Psoas muscle (tissue), 8 donors: ENCODE results near the gene IP6K1. TPM values are rescaled to one million over a fixed set of nuclear protein-coding genes. Genes with fewer than 3 reads are reported as not detected.
"Not testable (repeated sequence)": the region's sequence is repeated elsewhere in the genome, so short reads cannot be mapped to it uniquely, and the experiment has no call there.

Experiments
- ATAC-seq, 4 donors: fragments of 200-7000 bp; cut with Tn5 transposase; one replicate each; pipeline ENCODE4 v1.9.1; 2020; ENCODE audit warnings: moderate library complexity in 3 of 4, mild to moderate bottlenecking in 2 of 4
- DNase-seq, 2 donors: peaks; one replicate each; pipeline ENCODE4 v3.0.0-alpha.2; 2020
- H3K27ac ChIP-seq: fragments of 200-600 bp; one replicate; pipeline ENCODE4 v1.8.0; 2022
- H3K27me3 ChIP-seq, 3 donors: fragments of 200-600 bp in 1 of 3; one replicate each; pipeline versions ENCODE4 v1.6.1 to v1.8.0; 2013 to 2022; ENCODE audit warnings: low read length in 2 of 3, mild to moderate bottlenecking in 2 of 3, moderate library complexity in 1 of 3; ENCODE audit not compliant: insufficient read depth in 3 of 3
- H3K36me3 ChIP-seq, 2 donors: fragments of 200-600 bp in 1 of 2; one replicate each; pipeline versions ENCODE4 v1.6.1 to v1.8.0; 2013 to 2022; ENCODE audit warnings: low read depth in 1 of 2, mild to moderate bottlenecking in 1 of 2, moderate library complexity in 1 of 2; ENCODE audit not compliant: insufficient read depth in 1 of 2
- H3K4me1 ChIP-seq: fragments of 200-600 bp; one replicate; pipeline ENCODE4 v1.8.0; 2022
- H3K4me3 ChIP-seq: fragments of 200-600 bp; one replicate; pipeline ENCODE4 v1.8.0; 2022; ENCODE audit warnings: mild to moderate bottlenecking
- H3K9me3 ChIP-seq: fragments of 200-600 bp; one replicate; pipeline ENCODE4 v1.8.0; 2022
- CTCF ChIP-seq: fragments of 200-600 bp; IDR thresholded peaks from one replicate; pipeline ENCODE4 v1.8.0; 2022; ENCODE audit warnings: antibody characterized with exemption
- WGBS, 3 donors: extraction: QIAGEN DNeasy Blood & Tissue Kit; methylation state at CpG; one replicate each; pipeline versions ENCODE4 v1.1.6 to v1.1.7; 2013; 5-methylcytosine and 5-hydroxymethylcytosine counted together
- intact Hi-C, 2 donors: fragments of 100-400 bp; cut with DNase I; formaldehyde crosslinking; loops; one replicate each; pipeline versions ENCODE4 v1.11.0 to v1.14.2; 2022
- polyA plus RNA-seq, 3 donors: library from polyadenylated mRNA; stranded (reverse); fragments of 200-250 nt; gene quantifications; one replicate each; pipeline ENCODE4 v1.2.3, GENCODE V29; 2013
- total RNA-seq, 4 donors: library from RNA; stranded (reverse); fragmentation: NEBNext Ultra II Directional in 2 of 4; extraction: Animal tissue kit (Norgen Biotek cat#: 25700) in 2 of 4; gene quantifications; one replicate each; pipeline versions ENCODE4 v1.2.1 to v1.2.4, GENCODE V29; 2021 to 2023
- donor health status: healthy with polysubstance abuse.
- donor health status: DM: no; HTN: no; CAD: no; lungs with moderate emphysema.
- donor health status: Bipolar disorder and iron deficiency.
- donor health status: healthy.
- donor health status: DM: yes; HTN: yes; CAD: no.
- donor health status: DM: no; HTN: no; CAD: no.
- donor health status: DM: no; HTN: no; CAD: no.
- donor health status: DM: yes; HTN: yes; CAD: no.

IP6K1 gene
- total and polyA plus RNA-seq, 7 donors: 9.1 to 16.1 (median 12.3) TPM

- H3K9me3 ChIP-seq: no peaks in the 10 kb centered on the region
- H3K27ac ChIP-seq: no peak overlapping the region
- peak; percentile 33 for TF ChIP-seq CTCF
- no peaks in the 10 kb centered on the region for H3K27me3 ChIP-seq
- ATAC-seq: peak in 2 of 4 donors; percentile 40 to 45
- H3K36me3 ChIP-seq: peaks cover 0 to 97% of the 10 kb centered on the region in 2 donors
- H3K4me1 ChIP-seq: no peaks in the 10 kb centered on the region
- H3K4me3 ChIP-seq: no peak overlapping the region
- DNase-seq: no peak
- intact Hi-C loops: loop anchor here in 1 of 2 donors (5.0 kb wide), 1 partner anchor 206 kb away; no protein-coding TSS in a partner anchor
- 69 to 81% (median 69%) methylated on average over 20 to 21 of the region's 21 CpGs for WGBS, 3 donors
Observed at GRCh38 chr3:49701388-49702077, 84.8 kb downstream of the IP6K1 start.

- WGBS, 3 donors: 66 to 79% (median 70%) methylated on average over 13 of the region's 13 CpGs
- H3K36me3 ChIP-seq: peaks cover 0 to 87% of the 10 kb centered on the region in 2 donors
- ATAC-seq: no peak
Observed at GRCh38 chr3:49700453-49701128, 85.8 kb downstream of the IP6K1 start.

GRCh38 chr3:49700014-49700413 is 86.3 kb downstream of the IP6K1 start:
- TF ChIP-seq CTCF: no peak
- no peak overlapping the region for H3K4me3 ChIP-seq
- intact Hi-C loops: loop anchor here in 1 of 2 donors (5.0 kb wide), 1 partner anchor 207 kb away; no protein-coding TSS in a partner anchor
- H3K27me3 ChIP-seq: no peaks in the 10 kb centered on the region
- no peaks in the 10 kb centered on the region for H3K9me3 ChIP-seq
- H3K27ac ChIP-seq: peak overlapping the region; percentile 30
- peaks cover 0 to 82% of the 10 kb centered on the region in 2 donors for H3K36me3 ChIP-seq
- no peak for ATAC-seq
- DNase-seq: no peak
- H3K4me1 ChIP-seq: peaks cover 6% of the 10 kb centered on the region
- WGBS, 3 donors: 50 to 67% (median 51%) methylated on average over 8 of the region's 8 CpGs

More at GRCh38 chr3:49700453-49701128, 85.8 kb downstream of the IP6K1 start:
- no peak for DNase-seq
- intact Hi-C loops: loop anchor here in 1 of 2 donors (5.0 kb wide), 1 partner anchor 207 kb away; no protein-coding TSS in a partner anchor
- no peaks in the 10 kb centered on the region for H3K27me3 ChIP-seq
- no peak overlapping the region for H3K27ac ChIP-seq
- no peak for TF ChIP-seq CTCF
- no peak overlapping the region for H3K4me3 ChIP-seq
- no peaks in the 10 kb centered on the region for H3K9me3 ChIP-seq
- H3K4me1 ChIP-seq: no peaks in the 10 kb centered on the region

GRCh38 chr3:49699281-49699979 is 86.9 kb downstream of the IP6K1 start:
- no peak for DNase-seq
- Histone ChIP-seq H3K4me3 (no peak overlapping the region), H3K4me1 (peaks cover 8% of the 10 kb centered on the region), H3K9me3 (no peaks in the 10 kb centered on the region), H3K27me3 (no peaks in the 10 kb centered on the region), H3K27ac (peak overlapping the region; percentile 30), H3K36me3 (peaks cover 0 to 76% of the 10 kb centered on the region in 2 donors)
- TF ChIP-seq CTCF: no peak
- 72 to 87% (median 77%) methylated on average over 11 to 16 of the region's 16 CpGs for WGBS, 3 donors
- intact Hi-C loops: no loop called here
- no peak for ATAC-seq

- WGBS, 3 donors: 19 to 67% (median 33%) methylated on average over 3 to 4 of the region's 4 CpGs
- intact Hi-C loops, H3K27me3 ChIP-seq, H3K9me3 ChIP-seq, H3K4me3 ChIP-seq: not testable (repeated sequence)
- ATAC-seq (peak; percentile 83 to 87 (median 85)), DNase-seq (peak in 1 of 2 donors; percentile 67)
- peaks cover 45% of the 10 kb centered on the region for H3K4me1 ChIP-seq
- peak overlapping the region; percentile 94 for H3K27ac ChIP-seq
- H3K36me3 ChIP-seq: peaks cover 0 to 43% of the 10 kb centered on the region in 2 donors
Observed at GRCh38 chr3:49695350-49696015, 90.9 kb downstream of the IP6K1 start.
